ENCODE measurements around the gene BMF.

Gene BMF

DNA sequence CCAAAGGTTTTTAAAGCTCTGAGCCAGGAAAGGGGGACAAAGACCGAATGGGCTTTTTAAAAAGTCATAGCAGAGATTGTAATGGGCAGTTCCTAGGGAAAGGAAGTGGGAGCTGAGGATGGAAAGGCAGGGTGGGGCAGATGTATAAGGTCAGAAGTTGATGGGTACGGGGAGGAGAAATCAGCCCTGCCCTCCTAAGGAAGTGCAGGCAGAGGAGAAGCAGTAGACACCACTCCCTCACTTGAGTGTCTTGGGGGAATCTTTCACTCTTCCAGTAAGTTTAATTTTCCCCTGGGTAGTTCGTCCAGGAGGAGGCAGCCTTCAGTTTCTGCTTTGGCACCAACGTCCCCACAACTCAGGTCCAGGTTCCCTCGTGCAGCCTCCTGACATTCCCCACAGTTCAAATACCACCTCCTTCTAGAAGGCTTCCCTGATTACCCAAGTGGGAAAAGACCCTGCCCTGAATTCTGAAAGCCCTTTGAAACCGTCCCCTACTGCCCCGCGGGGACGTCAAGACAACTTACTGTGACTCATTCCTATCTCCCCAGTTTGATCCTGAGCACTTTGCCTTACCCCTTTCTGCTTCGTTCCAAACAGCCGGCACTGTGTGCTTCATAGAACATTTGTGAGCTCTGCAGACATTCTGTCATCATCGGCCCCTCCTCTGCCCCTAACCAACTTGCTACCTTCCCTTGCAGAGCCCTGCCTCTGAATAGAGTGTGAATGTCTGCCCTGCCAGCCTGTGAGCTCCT is 55.4 kb downstream of the BMF start:
- H3K4me3 ChIP-seq (ENCODE audit: low read length): no peak overlapping the region
- TF ChIP-seq ZNF274 (IDR thresholded peaks at IDR 0.05; ENCODE audit: low read depth, low read length): no peak

DNA sequence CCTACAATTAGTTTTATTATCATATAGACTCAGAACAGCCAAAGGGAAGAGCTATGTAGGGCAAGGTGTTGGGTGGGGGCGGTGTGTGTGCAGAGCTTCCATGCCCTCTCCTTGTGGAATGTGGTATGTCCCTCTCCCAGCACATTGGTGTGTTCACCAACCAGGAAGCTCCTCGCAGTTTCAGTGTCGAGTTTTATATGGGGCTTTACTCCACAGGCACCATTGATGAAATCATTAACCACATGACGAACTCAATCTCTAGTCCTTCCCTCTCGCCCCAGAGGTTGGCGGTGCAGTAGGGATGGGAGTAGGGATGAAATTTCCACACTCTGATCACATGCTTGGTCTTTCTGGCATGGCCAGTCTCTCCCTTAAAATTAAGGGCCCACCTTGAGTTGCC is 56.1 kb downstream of the BMF start:
- H3K4me3 ChIP-seq (ENCODE audit: low read length): no peak overlapping the region
- no peak for TF ChIP-seq ZNF274 (IDR thresholded peaks at IDR 0.05; ENCODE audit: low read depth, low read length)

DNA sequence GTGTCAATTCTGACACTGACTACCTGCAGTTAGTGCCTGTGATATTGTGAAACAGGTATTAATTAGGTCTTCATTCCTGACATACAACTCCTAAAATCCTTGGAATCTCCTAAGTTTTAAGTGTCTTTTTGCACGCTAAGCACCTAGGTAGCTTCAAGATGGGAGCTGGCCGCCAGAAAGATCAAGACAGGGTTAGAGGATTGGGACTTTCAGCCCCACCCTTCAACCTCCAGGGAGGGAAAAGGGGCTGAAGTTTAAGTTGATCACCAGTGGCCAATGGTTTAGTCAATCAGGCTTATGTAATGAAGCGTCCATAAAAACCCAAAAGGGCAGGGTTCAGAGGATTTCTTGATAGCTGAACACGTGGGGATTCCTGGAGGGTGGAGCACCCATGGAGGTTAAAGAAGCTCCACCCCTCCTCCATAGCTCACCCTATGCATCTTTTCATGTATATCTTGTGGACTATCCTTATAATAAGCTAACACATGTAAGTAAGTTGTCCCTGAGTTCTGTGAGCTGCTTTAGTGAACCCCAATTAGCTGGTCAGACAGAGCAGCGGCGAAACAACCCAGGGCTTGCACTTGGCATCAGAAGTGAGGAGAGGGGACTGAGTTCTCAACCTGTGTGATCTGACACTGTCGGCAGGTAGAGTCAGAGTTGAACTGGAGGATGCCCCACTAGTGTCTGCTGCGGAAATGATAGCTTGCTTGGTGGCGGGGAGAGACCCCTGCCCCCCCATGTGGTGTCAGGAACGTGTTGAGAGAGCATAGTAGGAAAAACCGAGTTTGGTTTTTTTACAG is 56.9 kb downstream of the BMF start:
- H3K4me3 ChIP-seq (ENCODE audit: low read length): no peak overlapping the region
- TF ChIP-seq ZNF274 (IDR thresholded peaks at IDR 0.05; ENCODE audit: low read depth, low read length): no peak

DNA sequence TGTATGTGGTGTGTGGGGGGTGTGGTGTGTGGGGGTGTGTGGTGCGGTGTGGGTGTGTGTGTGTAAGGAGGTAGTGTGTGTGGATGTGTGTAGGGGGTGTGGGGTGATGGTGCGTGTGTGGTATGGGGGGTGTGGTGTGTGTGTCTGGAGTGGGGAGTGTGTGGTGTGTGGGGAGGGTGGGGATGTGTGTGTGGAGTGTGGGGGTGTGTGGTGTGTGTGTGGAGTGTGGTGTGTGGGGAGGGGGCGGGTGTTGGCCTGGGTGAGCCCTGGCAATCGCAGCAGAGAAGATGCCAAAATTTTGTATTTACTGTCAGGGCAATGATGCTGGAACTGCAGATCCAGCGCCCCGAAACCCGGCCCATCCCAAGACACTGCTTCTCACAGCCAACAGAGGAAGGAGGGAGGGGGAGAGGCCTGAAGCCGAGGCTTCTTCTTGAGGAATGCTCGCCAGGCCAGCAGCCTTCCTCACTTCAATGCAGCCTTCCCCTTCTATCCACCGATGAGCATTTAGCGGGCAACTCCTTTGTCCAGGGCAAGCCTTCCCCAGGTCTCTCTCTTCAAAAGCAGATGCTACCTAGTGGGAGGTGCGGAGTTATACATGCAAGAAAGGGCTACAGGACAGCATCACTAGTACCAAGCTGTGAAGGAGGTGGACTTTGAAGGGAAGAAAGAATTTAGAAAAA is 57.8 kb downstream of the BMF start:
- H3K4me3 ChIP-seq (ENCODE audit: low read length): no peak overlapping the region
- TF ChIP-seq ZNF274 (IDR thresholded peaks at IDR 0.05; ENCODE audit: low read depth, low read length): no peak

DNA sequence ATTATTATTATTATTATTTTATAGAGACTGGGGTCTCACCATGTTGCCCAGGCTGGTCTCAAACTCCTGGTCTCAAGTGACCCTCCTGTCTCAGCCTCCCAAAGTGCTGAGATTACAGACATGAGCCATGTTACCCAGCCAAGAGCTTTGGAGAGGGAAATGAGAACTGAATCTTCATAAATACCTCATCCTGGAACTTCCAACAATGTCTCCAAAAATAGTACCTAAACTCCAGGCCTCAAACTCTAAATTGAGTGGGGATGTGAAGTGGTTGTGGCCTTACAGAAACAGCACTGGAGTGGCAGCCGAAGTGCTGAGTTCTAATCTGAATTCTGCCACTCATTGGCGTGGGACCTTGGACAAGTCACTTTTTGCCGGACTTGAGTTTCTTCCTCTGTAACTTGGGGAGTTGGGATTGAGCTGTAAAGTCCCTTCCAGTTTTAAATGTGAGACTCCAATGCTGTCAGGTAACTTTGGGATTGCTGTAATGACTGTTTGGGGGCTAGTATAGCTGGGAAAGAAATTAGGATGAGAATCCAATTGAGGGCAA is 59.7 kb downstream of the BMF start:
- TF ChIP-seq ZNF274 (IDR thresholded peaks at IDR 0.05; ENCODE audit: low read depth, low read length): no peak
- H3K4me3 ChIP-seq (ENCODE audit: low read length): no peak overlapping the region

DNA sequence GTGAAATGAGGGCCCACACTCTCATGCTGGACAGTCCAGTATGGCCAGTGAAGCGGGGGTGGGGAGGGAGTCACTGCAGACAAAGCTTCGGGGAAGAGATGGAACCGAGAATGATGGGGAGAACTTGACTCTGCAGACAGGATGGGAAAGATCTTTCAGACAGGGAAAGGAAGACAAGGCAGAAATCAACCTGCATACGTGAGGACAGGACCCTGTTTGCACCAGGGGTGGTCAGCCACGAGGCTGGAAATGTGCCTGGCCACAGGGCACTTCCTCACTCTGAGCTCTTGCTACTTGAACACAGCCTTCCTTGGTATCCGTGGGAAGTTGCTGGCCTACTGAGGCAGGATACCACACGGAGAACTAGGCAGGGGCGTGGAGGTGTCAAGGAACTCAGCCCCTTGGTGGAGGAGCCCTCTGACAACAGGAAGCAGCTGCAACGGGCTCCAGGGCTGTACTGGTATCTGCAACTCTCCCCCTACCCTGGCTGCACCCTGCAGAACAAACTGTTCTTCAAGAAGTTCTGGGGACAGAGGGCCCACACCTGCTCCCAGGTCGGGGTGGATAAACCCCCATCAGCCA is 60.4 kb downstream of the BMF start:
- H3K4me3 ChIP-seq (ENCODE audit: low read length): no peak overlapping the region
- TF ChIP-seq ZNF274 (IDR thresholded peaks at IDR 0.05; ENCODE audit: low read depth, low read length): no peak

DNA sequence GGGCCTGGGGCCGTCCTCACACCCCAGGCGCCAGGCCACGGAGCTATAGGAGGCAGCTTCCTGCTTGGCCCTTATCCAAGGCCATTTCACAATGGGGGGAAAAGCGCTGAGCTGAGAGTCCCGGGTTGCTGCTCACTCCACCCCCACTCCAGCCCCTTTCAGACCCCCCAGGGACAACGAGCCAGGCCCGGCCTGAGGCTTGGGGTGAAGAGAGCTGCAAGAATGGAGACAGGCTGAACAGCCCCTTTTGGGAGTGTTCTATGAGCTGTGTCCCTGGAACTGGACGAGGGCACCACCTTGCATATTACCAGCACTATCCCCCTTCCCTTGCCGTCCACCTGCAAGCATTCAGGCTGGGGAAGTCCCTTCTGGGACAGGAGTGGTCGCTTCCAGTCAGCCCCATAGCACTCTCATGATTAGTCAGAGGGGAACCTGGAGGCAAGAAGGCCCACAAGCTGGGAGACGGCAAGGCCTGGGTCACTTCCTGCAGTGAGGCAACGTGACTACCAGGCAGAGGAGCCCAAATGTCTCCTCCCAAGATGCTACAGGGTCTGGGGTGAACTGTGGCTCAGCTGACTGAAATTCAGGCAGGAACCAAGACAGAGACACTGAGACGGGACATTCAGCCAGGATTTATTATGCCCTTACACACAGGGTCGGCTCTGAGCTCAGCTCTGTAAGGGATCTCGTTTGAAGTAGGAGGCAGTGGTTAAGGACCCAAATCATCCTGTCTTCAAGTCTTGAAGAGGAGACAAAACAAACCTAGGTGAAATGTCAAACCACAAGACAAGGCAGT is 61.1 kb downstream of the BMF start:
- TF ChIP-seq ZNF274 (IDR thresholded peaks at IDR 0.05; ENCODE audit: low read depth, low read length): no peak

DNA sequence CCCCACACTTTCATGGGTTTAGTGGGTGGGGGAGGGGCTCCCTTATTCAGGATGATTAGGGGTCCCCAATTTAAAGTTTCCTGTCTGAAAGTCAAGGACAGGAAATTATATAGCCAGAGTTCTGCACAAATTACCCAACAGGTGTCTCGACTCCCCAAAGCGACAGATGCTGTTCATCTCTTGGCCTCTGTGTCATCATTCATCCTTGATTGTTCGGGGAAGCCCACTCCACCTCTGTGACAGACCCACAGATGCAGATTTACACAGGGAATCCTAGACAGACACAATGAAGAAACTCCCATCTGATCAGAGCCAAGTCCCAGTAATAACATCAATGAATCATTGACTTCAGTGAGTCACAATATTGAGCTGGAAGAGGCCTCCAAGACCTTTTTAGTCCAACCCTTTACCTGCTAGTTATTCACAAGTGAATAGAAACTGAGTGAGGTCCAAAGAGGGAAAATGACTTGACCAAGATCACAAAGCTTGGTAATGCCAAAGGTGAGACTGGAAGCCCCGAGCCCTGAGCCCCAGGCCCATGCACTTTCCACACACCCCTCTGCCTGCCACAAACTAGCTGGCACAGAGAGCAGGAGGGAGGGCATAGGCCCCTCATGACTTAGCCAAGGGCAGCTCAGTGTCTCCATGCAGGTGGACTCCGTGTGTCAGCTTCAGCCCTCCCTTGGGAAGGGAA is 61.8 kb downstream of the BMF start:
- H3K4me3 ChIP-seq (ENCODE audit: low read length): no peak overlapping the region
- TF ChIP-seq ZNF274 (IDR thresholded peaks at IDR 0.05; ENCODE audit: low read depth, low read length): no peak

More for the DNA sequence above, 61.1 kb downstream of the BMF start:
- H3K4me3 ChIP-seq (ENCODE audit: low read length): no peak overlapping the region

DNA sequence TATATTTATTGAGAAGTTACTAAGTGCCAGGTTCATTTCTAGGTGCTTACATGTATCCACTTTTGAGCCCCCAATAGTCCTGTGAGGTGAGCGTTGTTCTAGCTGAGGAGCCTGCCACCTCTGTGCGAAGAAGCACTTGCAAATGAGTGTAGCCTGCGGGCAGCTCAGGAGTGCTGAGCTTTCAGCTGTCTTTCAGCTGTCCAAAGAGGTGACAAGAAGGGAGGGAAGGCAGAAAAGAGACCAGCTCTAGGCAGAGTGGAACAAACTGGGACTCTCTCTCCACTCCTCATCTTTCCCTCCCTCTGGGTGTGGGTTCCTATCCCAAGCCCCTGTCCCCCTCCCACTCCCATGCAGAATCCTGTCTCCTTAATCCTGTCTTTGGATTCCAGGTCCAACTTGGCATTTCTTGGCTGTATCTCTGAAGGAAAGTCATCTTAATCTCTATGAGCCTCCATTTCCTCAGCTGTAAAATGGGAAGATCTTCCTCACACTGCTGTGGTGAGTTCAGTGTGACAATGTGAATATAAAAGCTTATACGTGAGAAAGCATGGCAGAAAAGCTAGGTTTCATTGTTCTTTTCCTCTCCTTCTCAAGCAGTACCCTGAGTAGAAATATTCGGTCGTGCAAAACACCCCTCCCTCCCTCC is 63.0 kb downstream of the BMF start:
- no peak for TF ChIP-seq ZNF274 (IDR thresholded peaks at IDR 0.05; ENCODE audit: low read depth, low read length)
- no peak overlapping the region for H3K4me3 ChIP-seq (ENCODE audit: low read length)

DNA sequence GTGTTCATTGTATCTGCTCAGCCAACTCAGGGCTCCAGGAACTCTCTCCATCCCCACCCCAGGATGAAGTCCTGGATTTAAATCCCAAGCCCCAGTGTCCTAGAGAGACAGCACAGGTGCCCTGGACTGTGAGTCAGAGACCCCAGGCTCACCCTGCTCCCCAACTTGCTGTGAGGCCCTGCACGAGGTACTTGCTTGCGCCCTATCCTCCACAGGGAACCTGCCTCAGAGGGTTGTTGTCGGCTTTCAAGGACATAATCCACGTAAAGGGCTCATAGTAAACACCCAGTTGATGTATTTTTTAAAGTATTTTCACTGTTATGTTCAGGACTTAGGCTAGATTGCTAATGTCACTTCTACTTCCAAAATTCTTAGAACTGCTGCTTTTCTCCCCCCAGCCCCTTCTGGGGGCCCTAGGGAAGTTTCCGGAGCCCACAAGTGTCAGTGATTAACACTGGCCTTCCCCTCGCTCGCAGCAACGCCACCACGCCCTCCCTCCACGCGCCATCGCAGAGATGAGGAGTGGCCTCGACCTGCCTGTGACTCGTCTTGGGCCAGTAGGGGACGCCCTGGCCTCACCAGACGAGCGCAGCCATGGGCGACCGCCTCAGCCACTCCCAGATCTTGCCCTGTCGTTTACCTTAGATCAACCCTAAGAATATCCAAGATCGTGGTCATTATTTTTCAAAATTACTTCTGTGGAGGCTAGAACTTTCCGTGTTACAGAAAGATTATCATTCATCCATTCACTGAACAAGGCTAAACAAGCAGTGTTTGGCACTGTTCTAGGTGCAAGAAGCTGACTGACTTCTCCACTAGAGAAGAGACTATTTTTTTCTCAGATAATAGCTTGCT is 63.7 kb downstream of the BMF start:
- TF ChIP-seq ZNF274 (IDR thresholded peaks at IDR 0.05; ENCODE audit: low read depth, low read length): no peak
- no peak overlapping the region; the same call in 1 of the 2 replicates for H3K4me3 ChIP-seq (ENCODE audit: low read length)

DNA sequence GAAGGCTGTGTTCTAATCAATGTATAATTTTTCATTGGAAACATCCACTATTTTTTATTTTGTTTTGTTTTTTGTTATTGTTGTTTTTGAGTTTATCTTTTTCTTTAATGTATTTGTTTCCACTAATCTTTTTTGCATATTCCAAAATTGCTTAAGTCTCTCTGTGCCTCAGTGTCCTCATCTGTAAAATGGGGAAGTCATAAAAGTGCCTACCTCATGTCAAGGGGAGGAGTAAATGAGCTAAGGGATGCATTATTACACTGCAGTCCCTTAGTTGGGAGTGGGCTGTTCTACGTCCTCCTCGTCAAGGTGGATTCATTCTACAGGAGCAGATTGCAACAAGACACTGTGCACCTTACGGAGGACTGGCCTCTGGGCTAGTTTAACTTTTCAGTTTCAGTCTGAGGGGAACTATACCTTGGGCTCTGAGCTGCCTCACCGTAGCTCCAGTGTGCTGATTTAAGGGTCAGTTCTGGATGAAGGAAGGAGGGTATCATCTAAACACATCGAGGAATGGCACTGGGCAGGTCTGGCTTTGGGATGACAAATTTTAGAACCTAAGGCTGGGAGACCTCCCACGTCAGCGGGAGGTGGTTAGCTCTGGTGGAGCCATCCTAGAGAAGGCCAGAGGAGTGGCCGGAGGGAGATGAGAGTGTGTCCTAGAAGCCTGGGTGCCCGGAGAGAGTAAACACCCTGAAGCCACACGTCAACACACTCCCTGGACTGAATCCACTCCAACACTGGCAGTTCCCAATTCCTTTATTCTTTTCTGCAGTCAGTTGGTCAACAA is 64.6 kb downstream of the BMF start:
- TF ChIP-seq ZNF274 (IDR thresholded peaks at IDR 0.05; ENCODE audit: low read depth, low read length): no peak
- no peak overlapping the region for H3K4me3 ChIP-seq (ENCODE audit: low read length)
